DOHH2 (cell line): ENCODE results near the gene TNFRSF19.
A peak's percentile ranks its signal among the peaks of the same experiment; 100 is the strongest.

ENCODE experiments used
- H3F3A ChIP-seq: fragments of 200-600 bp; sonication (generic), shearing (Covaris generic); 2 replicates; pipeline ENCODE4 v1.6.0; 2016; ENCODE audit warnings: antibody characterized with exemption, mild to moderate bottlenecking; ENCODE audit not compliant: control insufficient read depth, insufficient read depth
- H3K27ac ChIP-seq: fragments of 200-600 bp; sonication (generic); 2 replicates; pipeline ENCODE4 v1.5.1; 2014; ENCODE audit warnings: low read depth, mild to moderate bottlenecking, low read length, moderate library complexity
- H3K27me3 ChIP-seq: fragments of 200-600 bp; sonication (generic); 2 replicates; pipeline ENCODE4 v1.6.1; 2014; ENCODE audit warnings: mild to moderate bottlenecking, low read length, mixed read lengths; ENCODE audit not compliant: control insufficient read depth
- H3K36me3 ChIP-seq: fragments of 200-600 bp; sonication (generic); 2 replicates; pipeline ENCODE4 v1.6.1; 2014; ENCODE audit warnings: mild to moderate bottlenecking, low read length, moderate library complexity, mixed read lengths; ENCODE audit not compliant: control insufficient read depth
- H3K4me1 ChIP-seq: fragments of 200-600 bp; sonication (generic); 2 replicates; pipeline ENCODE4 v1.6.1; 2014; ENCODE audit warnings: mild to moderate bottlenecking, low read length, mixed read lengths; ENCODE audit not compliant: control insufficient read depth
- H3K4me2 ChIP-seq: fragments of 200-600 bp; sonication (generic); 2 replicates; pipeline ENCODE4 v1.6.0; 2014; ENCODE audit warnings: mild to moderate bottlenecking, low read length, moderate library complexity
- H3K4me3 ChIP-seq: fragments of 200-600 bp; sonication (generic); 2 replicates; pipeline ENCODE4 v1.5.1; 2014; ENCODE audit warnings: mild to moderate bottlenecking, low read length, mixed read lengths
- H3K79me2 ChIP-seq: fragments of 200-600 bp; sonication (generic); 2 replicates; pipeline ENCODE4 v1.6.1; 2014; ENCODE audit warnings: mild to moderate bottlenecking, low read length, mixed read lengths; ENCODE audit not compliant: control insufficient read depth
- H3K9me2 ChIP-seq: fragments of 200-600 bp; sonication (generic); replicated peaks from 2 replicates; pipeline ENCODE4 v1.6.1; 2014; ENCODE audit warnings: mild to moderate bottlenecking, low read length, mixed read lengths; ENCODE audit not compliant: control insufficient read depth
- H3K9me3 ChIP-seq: fragments of 200-600 bp; sonication (generic); 2 replicates; pipeline ENCODE4 v1.6.1; 2014; ENCODE audit warnings: antibody characterized with exemption, low read length, mixed read lengths; ENCODE audit not compliant: control insufficient read depth, insufficient read depth
- H4K20me1 ChIP-seq: fragments of 200-600 bp; sonication (generic); 2 replicates; pipeline ENCODE4 v1.6.0; 2014; ENCODE audit warnings: low read depth, mild to moderate bottlenecking, antibody characterized with exemption, low read length, moderate library complexity; ENCODE audit not compliant: control insufficient read depth, insufficient read depth
- CTCF ChIP-seq: fragments of 200-600 bp; sonication (generic); IDR thresholded peaks from one replicate; pipeline ENCODE4 v1.5.1; 2014; ENCODE audit warnings: antibody characterized with exemption, mild to moderate bottlenecking, low read depth, low read length; ENCODE audit not compliant: poor library complexity, severe bottlenecking
- EZH2phosphoT487 ChIP-seq: fragments of 200-600 bp; sonication (generic); IDR thresholded peaks from 2 replicates; pipeline ENCODE4 v1.6.1; 2017; ENCODE audit warnings: borderline replicate concordance, mild to moderate bottlenecking, antibody characterized with exemption, low read length, moderate library complexity, mixed read lengths

TNFRSF19 gene

GRCh38 chr13:23574421-23575145 is 4.4 kb downstream of the TNFRSF19 start:
- Histone ChIP-seq H3F3A (no peaks in the 10 kb centered on the region), H3K27me3 (peaks cover 15% of the 10 kb centered on the region), H3K27ac (no peak overlapping the region), H3K4me1 (no peaks in the 10 kb centered on the region), H4K20me1 (no peaks in the 10 kb centered on the region), H3K4me2 (no peak overlapping the region), H3K79me2 (no peaks in the 10 kb centered on the region), H3K4me3 (no peak overlapping the region), H3K9me3 (no peaks in the 10 kb centered on the region), H3K36me3 (no peaks in the 10 kb centered on the region), H3K9me2 (no peaks in the 10 kb centered on the region)
- no peak for TF ChIP-seq EZH2phosphoT487
- no peak for TF ChIP-seq CTCF

GRCh38 chr13:23575632-23576031 is 5.4 kb downstream of the TNFRSF19 start:
- Histone ChIP-seq H3K27me3 (peaks cover 10% of the 10 kb centered on the region), H3K4me1 (no peaks in the 10 kb centered on the region), H3F3A (no peaks in the 10 kb centered on the region), H3K9me3 (no peaks in the 10 kb centered on the region), H3K4me2 (no peak overlapping the region), H3K79me2 (no peaks in the 10 kb centered on the region), H3K27ac (no peak overlapping the region), H4K20me1 (no peaks in the 10 kb centered on the region), H3K36me3 (no peaks in the 10 kb centered on the region), H3K9me2 (no peaks in the 10 kb centered on the region), H3K4me3 (no peak overlapping the region)
- no peak for TF ChIP-seq EZH2phosphoT487
- TF ChIP-seq CTCF, result no peak

GRCh38 chr13:23578411-23579071 is 8.3 kb downstream of the TNFRSF19 start:
- Histone ChIP-seq H3K27ac (no peak overlapping the region), H3K79me2 (no peaks in the 10 kb centered on the region), H3K4me3 (peak overlapping the region; percentile 55)

More at GRCh38 chr13:23578411-23579071, 8.3 kb downstream of the TNFRSF19 start:
- no peaks in the 10 kb centered on the region for H3K36me3 ChIP-seq
- TF ChIP-seq CTCF (peak; percentile 12), EZH2phosphoT487 (no peak)
- no peaks in the 10 kb centered on the region for H3K4me1 ChIP-seq
- H3K27me3 ChIP-seq, result peaks cover 7% of the 10 kb centered on the region; the same call in 1 of the 2 replicates
- no peaks in the 10 kb centered on the region for H3K9me2 ChIP-seq
- H3F3A ChIP-seq, result no peaks in the 10 kb centered on the region
- peak overlapping the region; percentile 53 for H3K4me2 ChIP-seq
- no peaks in the 10 kb centered on the region for H4K20me1 ChIP-seq
- no peaks in the 10 kb centered on the region for H3K9me3 ChIP-seq
